Panc1 (cell line): ENCODE measurements around the gene DNAAF5.

Experiments used
- CTCF ChIP-seq: fragments of 450-650 bp; IDR thresholded peaks from 2 replicates; pipeline ENCODE4 v1.5.1; 2017; ENCODE audit warnings: mild to moderate bottlenecking
- TCF7L2 ChIP-seq: IDR thresholded peaks from 2 replicates; pipeline ENCODE4 v1.6.1; 2011; ENCODE audit warnings: mild to moderate bottlenecking, low read depth, low read length, inconsistent platforms

GRCh38 chr7:749140-749551, 22.6 kb downstream of the DNAAF5 start:
- TF ChIP-seq CTCF (no peak), TCF7L2 (no peak)
